Caco-2 (cell line): ENCODE data around the gene ASTN1. TPM values are rescaled to one million over a fixed set of nuclear protein-coding genes. Genes with fewer than 3 reads are reported as not detected.

Experiments
- BruUV-seq: library from RNA; stranded (reverse); fragments of 400-500 nt; replicated peaks from 2 replicates; lab custom pipeline; 2021; lab: Mats Ljungman, UMichigan
- CTCF ChIA-PET: fragments of 300-600 bp; sonication (Branson Sonifier 250); formaldehyde crosslinking; loops from one replicate; lab custom pipeline; 2022; ENCODE audit warnings: antibody characterized with exemption; lab: Charles Lee
- POLR2A ChIA-PET: fragments of 300-600 bp; sonication (Branson Sonifier 250); formaldehyde crosslinking; loops from one replicate; lab custom pipeline; 2022; ENCODE audit warnings: antibody characterized with exemption; lab: Charles Lee
- DNase-seq, 2 experiments: peaks; one replicate each; pipeline versions ENCODE4 v3.0.0 to v3.0.0-alpha.2; 2020 to 2022
- H3K27me3 ChIP-seq: replicated peaks from 2 replicates; pipeline ENCODE4 v1.6.0; 2011; ENCODE audit warnings: low read length; ENCODE audit not compliant: control insufficient read depth, insufficient read depth
- H3K36me3 ChIP-seq: 2 replicates; pipeline ENCODE4 v1.5.1; 2011; ENCODE audit warnings: low read length; ENCODE audit not compliant: control insufficient read depth, insufficient read depth
- H3K4me1 ChIP-seq: fragments of 250-450 bp; sonication (Bioruptor Pico); 2 replicates; pipeline ENCODE4 v1.5.1; 2020; ENCODE audit warnings: mild to moderate bottlenecking
- H3K4me3 ChIP-seq: 2 replicates; pipeline ENCODE4 v1.5.1; 2011; ENCODE audit warnings: low read depth, mild to moderate bottlenecking, control low read depth, low read length
- H3K9me3 ChIP-seq: fragments of 250-450 bp; sonication (Bioruptor Pico); 2 replicates; pipeline ENCODE4 v1.5.1; 2020; ENCODE audit warnings: mild to moderate bottlenecking, moderate library complexity
- H3K27ac Mint-ChIP-seq: one replicate; pipeline ENCODE4 v1.8.0; 2022; ENCODE audit warnings: mixed read lengths; ENCODE audit not compliant: unreplicated experiment
- H3K27me3 Mint-ChIP-seq: one replicate; pipeline ENCODE4 v1.8.0; 2022; ENCODE audit warnings: mixed read lengths; ENCODE audit not compliant: insufficient read depth, unreplicated experiment
- H3K36me3 Mint-ChIP-seq: one replicate; pipeline ENCODE4 v1.8.0; 2022; ENCODE audit warnings: mild to moderate bottlenecking, mixed read lengths; ENCODE audit not compliant: insufficient read depth, unreplicated experiment
- H3K4me1 Mint-ChIP-seq: one replicate; pipeline ENCODE4 v1.8.0; 2022; ENCODE audit warnings: low read depth, mixed read lengths; ENCODE audit not compliant: unreplicated experiment
- H3K4me3 Mint-ChIP-seq: one replicate; pipeline ENCODE4 v1.8.0; 2022; ENCODE audit warnings: mild to moderate bottlenecking, moderate library complexity, mixed read lengths; ENCODE audit not compliant: unreplicated experiment
- H3K9me3 Mint-ChIP-seq: one replicate; pipeline ENCODE4 v1.8.0; 2022; ENCODE audit warnings: mixed read lengths; ENCODE audit not compliant: unreplicated experiment
- intact Hi-C: fragments of 100-400 bp; cut with micrococcal nuclease; formaldehyde crosslinking; loops from one replicate; pipeline ENCODE4 v1.10.0; 2022; ENCODE audit not compliant: unreplicated experiment
- total RNA-seq: library from RNA; stranded (reverse); gene quantifications from 2 replicates; pipeline ENCODE4 v1.2.3, GENCODE V29; 2022
- TF ChIP-seq, protein P1 (sequence below), 2 experiments: fragments of 200-600 bp in 1 of 2; IDR thresholded peaks; 1 replicate in 1 of 2; 2 replicates in 1 of 2; pipeline versions ENCODE4 v1.5.1 to v1.8.0; 2011 to 2022; ENCODE audit warnings: antibody characterized with exemption in 1 of 2, control low read depth in 1 of 2, inconsistent platforms in 1 of 2, low read depth in 1 of 2, low read length in 1 of 2, mild to moderate bottlenecking in 1 of 2, moderate library complexity in 1 of 2; ENCODE audit not compliant: insufficient read depth in 1 of 2, severe bottlenecking in 1 of 2, unreplicated experiment in 1 of 2

ASTN1 gene
- total RNA-seq, 1 experiment from 2014 or later = not detected

DNA sequence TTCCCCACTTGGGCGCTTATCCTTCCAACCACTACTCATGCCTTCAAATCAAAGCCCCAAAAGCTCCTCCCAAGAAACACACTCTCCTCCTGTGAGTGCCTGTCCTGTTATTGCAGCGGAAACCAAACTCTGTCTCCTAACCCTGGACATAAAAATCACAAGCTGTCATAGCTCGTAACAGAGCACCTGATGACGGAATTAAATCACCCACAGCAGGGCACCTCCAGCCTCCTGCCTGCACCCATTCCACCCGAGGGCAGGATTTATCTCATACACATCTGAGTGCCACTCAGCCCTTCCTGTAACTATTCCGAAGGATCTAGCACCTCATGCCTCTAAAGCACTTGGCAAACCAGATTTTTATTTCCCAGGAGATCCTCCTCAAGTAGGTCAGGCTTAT is 100.9 kb downstream of the ASTN1 start:
- BruUV-seq = no TSS peak

GRCh38 chr1:177054542-177054941 is 110.0 kb downstream of the ASTN1 start:
- Mint-ChIP-seq H3K4me1 (no peaks in the 10 kb centered on the region), H3K27ac (no peak overlapping the region), H3K27me3 (peaks cover 3% of the 10 kb centered on the region), H3K36me3 (no peaks in the 10 kb centered on the region), H3K4me3 (no peak overlapping the region), H3K9me3 (no peaks in the 10 kb centered on the region)
- Histone ChIP-seq H3K4me3 (no peak overlapping the region), H3K4me1 (no peaks in the 10 kb centered on the region), H3K9me3 (no peaks in the 10 kb centered on the region), H3K27me3 (no peaks in the 10 kb centered on the region; the same call in none of the 2 replicates), H3K36me3 (no peaks in the 10 kb centered on the region)
- POLR2A ChIA-PET = no interaction called here
- intact Hi-C loops = no loop called here
- no peak for DNase-seq
- TF ChIP-seq, protein P1, sequence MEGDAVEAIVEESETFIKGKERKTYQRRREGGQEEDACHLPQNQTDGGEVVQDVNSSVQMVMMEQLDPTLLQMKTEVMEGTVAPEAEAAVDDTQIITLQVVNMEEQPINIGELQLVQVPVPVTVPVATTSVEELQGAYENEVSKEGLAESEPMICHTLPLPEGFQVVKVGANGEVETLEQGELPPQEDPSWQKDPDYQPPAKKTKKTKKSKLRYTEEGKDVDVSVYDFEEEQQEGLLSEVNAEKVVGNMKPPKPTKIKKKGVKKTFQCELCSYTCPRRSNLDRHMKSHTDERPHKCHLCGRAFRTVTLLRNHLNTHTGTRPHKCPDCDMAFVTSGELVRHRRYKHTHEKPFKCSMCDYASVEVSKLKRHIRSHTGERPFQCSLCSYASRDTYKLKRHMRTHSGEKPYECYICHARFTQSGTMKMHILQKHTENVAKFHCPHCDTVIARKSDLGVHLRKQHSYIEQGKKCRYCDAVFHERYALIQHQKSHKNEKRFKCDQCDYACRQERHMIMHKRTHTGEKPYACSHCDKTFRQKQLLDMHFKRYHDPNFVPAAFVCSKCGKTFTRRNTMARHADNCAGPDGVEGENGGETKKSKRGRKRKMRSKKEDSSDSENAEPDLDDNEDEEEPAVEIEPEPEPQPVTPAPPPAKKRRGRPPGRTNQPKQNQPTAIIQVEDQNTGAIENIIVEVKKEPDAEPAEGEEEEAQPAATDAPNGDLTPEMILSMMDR (IDR thresholded peaks at IDR 0.05; ENCODE audit: insufficient read depth in 1 of 2, low read depth in 1 of 2, low read length in 1 of 2, severe bottlenecking in 1 of 2, unreplicated experiment in 1 of 2) = no peak
- CTCF ChIA-PET = no interaction called here
- BruUV-seq = no TSS peak

More for the DNA sequence above, 100.9 kb downstream of the ASTN1 start:
- H3K4me3 Mint-ChIP-seq = no peak overlapping the region
- H3K27ac Mint-ChIP-seq = no peak overlapping the region
- intact Hi-C loops = no loop called here
- DNase-seq = no peak
- TF ChIP-seq, protein P1 (IDR thresholded peaks at IDR 0.05; ENCODE audit: insufficient read depth in 1 of 2, low read depth in 1 of 2, low read length in 1 of 2, severe bottlenecking in 1 of 2, unreplicated experiment in 1 of 2) = no peak
- Histone ChIP-seq H3K9me3 (no peaks in the 10 kb centered on the region), H3K36me3 (no peaks in the 10 kb centered on the region), H3K4me3 (no peak overlapping the region), H3K4me1 (no peaks in the 10 kb centered on the region), H3K27me3 (no peaks in the 10 kb centered on the region)
- H3K4me1 Mint-ChIP-seq = no peaks in the 10 kb centered on the region
- H3K27me3 Mint-ChIP-seq = peaks cover 13% of the 10 kb centered on the region
- H3K36me3 Mint-ChIP-seq = no peaks in the 10 kb centered on the region
- CTCF ChIA-PET = no interaction called here
- POLR2A ChIA-PET = no interaction called here
- no peaks in the 10 kb centered on the region for H3K9me3 Mint-ChIP-seq

- Mint-ChIP-seq H3K36me3 (no peaks in the 10 kb centered on the region), H3K27me3 (peaks cover 5% of the 10 kb centered on the region), H3K27ac (no peak overlapping the region), H3K4me3 (no peak overlapping the region), H3K4me1 (no peaks in the 10 kb centered on the region), H3K9me3 (no peaks in the 10 kb centered on the region)
- no peak for DNase-seq
- Histone ChIP-seq H3K27me3 (no peaks in the 10 kb centered on the region; the same call in none of the 2 replicates), H3K4me1 (no peaks in the 10 kb centered on the region), H3K9me3 (no peaks in the 10 kb centered on the region), H3K4me3 (no peak overlapping the region), H3K36me3 (no peaks in the 10 kb centered on the region)
- POLR2A ChIA-PET = no interaction called here
- no TSS peak for BruUV-seq
- CTCF ChIA-PET = no interaction called here
- TF ChIP-seq, protein P1 (IDR thresholded peaks at IDR 0.05; ENCODE audit: insufficient read depth in 1 of 2, low read depth in 1 of 2, low read length in 1 of 2, severe bottlenecking in 1 of 2, unreplicated experiment in 1 of 2) = no peak
- intact Hi-C loops = no loop called here
Observed at GRCh38 chr1:177053648-177054047, 110.9 kb downstream of the ASTN1 start.
